GM18498 (cell line): ENCODE data around the gene ZNF532.

Experiments
- ATAC-seq: cut with Tn5 transposase; IDR thresholded peaks from one replicate; pipeline ENCODE4 v1.9.1; 2021; ENCODE audit warnings: mild to moderate bottlenecking, moderate library complexity; ENCODE audit not compliant: unreplicated experiment

ZNF532 gene

GRCh38 chr18:58970943-58971790, 106.5 kb downstream of the ZNF532 start:
- ATAC-seq = peak; percentile 85

- ATAC-seq = no peak
These were observed 110.6 kb downstream of the ZNF532 start for GRCh38 chr18:58975296-58975695.

DNA sequence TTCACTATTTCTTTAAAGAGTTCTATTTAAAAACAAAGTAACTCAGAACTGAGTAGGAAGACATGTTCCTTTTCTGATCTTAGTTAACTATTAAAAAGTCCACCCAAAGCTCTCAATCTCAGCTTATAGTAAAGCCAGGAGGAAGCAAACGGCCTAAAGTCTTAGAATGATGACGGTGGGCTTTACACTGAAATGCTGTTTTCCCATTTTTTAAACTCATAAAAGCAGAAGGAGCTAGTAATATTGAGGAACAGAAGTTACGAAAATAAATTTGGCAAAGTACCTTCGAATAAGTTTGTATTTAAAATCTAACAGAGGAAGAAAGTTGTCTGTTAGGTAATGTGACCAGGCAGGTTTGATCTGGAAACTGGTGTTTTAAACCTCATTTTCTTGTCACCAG, 111.1 kb downstream of the ZNF532 start:
- ATAC-seq = no peak

DNA sequence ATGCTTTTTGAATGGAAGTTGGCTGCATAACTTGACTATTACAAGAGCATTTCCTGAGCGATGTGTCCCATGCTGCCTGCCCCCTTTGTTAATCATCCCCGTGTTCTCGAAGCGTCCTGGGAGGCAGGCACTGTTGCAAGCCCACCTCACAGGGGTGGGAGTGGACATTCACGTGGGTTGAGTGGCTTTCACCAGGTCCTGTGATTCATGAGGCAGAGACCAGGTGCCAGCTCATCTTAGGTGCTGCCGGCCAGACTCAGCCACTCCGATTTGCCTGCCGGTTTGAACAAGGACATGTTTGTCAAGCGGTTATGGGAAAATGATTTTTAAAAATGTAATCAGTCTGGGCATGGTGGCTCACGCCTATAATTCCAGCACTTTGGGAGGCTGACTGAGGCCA, 112.5 kb downstream of the ZNF532 start:
- ATAC-seq = no peak

- ATAC-seq = no peak
These were observed 113.1 kb downstream of the ZNF532 start for GRCh38 chr18:58977801-58978200.

DNA sequence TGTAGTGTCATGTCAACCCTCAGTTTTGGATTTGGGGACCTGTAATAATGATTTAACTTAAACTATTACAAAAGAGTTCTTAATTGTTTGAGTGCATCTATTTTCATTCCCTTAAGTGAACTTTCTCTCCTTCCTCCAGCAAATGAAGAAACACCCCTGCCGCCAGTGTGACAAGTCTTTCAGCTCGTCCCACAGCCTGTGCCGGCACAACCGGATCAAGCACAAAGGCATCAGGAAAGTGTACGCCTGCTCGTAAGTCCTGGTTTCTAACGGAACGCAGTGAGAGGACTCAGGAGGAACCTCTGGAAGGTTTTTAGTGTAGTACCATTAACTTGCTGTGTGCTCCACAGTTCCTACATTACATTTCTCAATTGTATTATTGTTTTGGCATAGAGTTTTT, 114.2 kb downstream of the ZNF532 start:
- ATAC-seq = no peak

DNA sequence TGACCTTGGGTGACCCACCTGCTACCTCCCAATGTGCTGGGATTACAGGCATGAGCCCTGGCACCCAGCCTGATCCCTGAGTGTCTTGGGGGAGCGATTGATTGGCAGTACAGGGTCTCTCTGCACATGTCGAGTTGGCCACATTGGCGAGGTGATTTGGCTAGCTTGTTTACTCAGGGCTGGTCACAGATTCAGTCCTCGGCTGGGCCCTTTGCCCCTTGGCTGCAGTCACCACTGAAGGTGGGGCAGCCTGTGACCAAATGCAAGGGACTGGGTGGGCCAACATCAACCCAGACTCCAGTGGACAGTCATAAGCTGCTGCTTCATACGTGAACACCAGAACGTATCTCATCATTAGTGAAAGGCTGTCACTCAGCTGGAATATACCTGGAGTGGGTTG, 114.9 kb downstream of the ZNF532 start:
- ATAC-seq = no peak

DNA sequence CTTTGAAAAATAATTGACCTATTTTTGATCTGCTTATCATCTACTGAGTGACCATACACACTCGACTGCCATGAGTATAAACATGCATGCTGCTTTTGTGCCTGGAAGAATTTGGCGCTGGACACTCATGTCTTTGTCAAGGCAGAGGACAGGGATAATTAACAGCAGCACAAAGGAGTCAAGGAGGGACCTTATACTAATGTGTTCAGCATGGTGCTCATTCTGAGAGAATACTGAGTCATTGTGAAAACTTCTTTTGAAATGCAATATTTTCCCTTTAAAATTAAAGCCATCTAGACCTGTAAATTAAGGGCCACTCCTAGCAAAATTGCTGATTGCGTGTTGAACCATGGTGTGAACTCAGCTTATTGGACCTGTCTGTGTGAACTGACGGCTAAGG, 116.3 kb downstream of the ZNF532 start:
- no peak for ATAC-seq

GRCh38 chr18:58983260-58984155, 118.8 kb downstream of the ZNF532 start:
- no peak for ATAC-seq

DNA sequence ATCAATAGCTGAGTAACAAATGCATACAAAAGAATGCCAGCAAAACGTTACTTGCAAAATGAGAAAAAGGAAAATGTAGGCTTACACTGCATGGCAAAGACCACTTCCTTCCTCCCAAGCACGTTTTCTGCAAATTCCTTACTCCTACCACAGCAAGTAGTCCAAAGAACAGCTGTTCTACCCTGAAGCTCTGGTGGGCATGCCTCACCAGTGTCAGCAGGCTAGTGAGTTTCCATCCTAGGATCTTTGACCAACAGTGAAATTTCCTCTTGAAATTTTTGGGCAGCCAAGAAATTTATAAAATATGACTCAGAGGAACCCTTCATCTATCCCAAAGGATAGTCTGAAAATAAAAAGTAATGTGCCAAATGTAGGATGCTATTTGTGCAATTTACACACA, 123.9 kb downstream of the ZNF532 start:
- ATAC-seq = no peak

GRCh38 chr18:58989184-58989759, 124.6 kb downstream of the ZNF532 start:
- ATAC-seq = no peak

GRCh38 chr18:58990720-58991119, 126.0 kb downstream of the ZNF532 start:
- ATAC-seq = no peak

DNA sequence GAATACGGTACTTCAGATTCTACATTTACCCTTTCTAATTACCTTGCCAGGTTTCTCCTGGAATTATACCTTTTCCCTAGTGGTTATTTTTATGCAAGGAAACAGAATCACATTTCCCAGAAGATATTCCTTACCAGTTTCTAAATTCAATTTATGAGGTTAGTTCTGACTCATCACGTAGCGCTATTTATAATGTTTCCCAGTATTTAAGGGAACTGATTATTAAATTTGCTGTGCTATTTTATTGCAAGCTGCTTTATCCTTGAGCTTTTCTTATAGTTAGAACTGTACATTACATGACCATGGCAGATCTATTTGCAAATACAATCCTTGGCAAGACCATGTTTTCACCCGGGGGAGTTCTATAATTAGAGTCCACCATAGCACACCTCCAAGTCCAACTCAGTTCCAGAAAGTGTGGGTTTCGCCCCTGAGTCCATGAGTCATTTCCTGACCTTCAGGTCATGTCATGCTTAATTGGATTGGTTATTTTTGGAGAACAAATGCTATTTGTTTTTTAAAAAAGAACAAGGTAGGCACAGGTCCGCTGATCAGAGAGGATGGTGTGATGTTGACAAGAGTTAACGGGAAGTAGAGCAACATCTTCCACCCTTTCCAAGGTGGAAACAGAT, 126.6 kb downstream of the ZNF532 start:
- peak; percentile 68 for ATAC-seq

GRCh38 chr18:58992301-58993231, 127.9 kb downstream of the ZNF532 start:
- ATAC-seq = no peak

DNA sequence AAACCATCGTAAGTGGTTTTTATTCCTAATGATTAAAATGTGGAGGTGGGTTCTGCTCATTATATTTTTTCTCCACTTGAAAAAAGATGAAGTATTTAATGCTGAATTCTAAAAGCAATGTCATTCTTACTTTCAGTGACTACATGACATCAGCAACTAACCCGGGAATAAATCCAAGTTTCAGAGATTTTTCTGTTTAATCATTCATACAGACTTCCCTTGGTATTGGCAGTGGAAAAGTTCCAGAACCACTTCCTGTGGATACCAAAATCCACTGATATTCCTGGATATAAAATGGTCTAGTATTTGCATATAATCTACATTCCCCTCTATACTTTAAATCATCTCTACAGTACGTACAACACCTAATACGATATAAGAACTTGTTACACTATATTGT, 128.6 kb downstream of the ZNF532 start:
- no peak for ATAC-seq

- ATAC-seq = no peak
These were observed 131.0 kb downstream of the ZNF532 start for GRCh38 chr18:58995663-58996062.

DNA sequence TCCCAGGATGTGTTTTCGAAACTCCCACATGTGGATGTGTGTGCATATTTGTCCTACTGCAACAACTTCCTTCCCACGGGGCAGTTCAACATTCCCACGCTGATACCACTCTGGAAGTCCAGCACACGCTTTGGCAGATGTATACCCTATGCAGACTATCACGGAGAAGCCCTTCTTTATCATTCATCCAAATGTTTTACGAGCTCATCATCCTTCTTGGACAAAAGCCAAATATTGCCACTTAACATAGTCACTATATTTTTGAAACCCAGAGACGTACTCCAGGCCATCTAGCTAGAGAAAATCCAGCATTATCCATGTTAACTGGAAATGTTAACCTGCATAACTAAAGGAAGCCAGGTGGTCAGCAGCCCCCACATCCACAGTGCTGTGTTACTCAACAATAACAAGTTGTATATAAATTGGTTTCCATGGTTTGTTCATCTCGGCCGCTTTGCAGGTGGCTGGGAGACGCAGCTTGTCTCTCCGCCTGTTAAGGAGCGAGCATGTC, 131.5 kb downstream of the ZNF532 start:
- ATAC-seq = no peak

DNA sequence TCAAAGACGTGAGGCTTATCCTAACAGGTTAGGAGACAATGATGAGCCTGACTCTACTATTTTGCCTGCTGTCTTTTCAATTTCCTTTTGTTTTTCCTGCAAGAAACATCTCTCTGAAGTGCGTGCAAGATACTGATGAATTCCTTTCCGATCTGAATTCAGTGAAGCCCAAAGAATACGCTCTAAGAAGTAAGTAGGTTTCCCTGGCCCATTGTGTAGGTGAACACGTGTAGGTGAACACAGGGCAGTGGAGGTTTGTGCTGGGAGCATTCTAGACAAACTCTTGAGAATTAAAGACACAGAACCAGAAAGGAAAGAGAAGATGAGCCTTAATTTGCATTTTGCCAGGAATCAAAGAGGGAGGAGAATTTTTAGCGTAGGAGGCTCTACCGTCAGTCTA, 132.0 kb downstream of the ZNF532 start:
- no peak for ATAC-seq

- no peak for ATAC-seq
These were observed 133.2 kb downstream of the ZNF532 start for GRCh38 chr18:58997811-58998337.
